ENCODE measurements around the gene ADCY5.

DNA sequence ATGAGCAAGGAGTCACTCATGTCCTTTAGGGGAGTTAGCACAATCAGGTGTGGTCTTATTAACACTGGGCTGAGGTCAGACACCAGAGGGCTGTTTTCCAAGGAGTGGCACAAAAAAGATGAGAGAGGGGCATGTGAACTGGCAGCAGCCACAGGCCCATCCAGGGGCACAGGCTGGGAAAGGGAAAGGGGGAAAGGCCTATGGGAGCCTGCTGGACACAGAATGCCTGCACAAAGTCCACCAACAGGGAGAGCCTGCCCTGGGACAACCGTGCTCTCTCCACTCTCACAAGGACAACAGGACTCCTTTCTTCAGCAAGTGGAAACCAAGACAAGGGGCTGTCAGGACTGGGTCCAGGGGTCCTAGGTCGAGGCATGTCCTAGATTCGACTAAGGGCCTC, 109.6 kb downstream of the ADCY5 start:
- TF ChIP-seq, protein P1, sequence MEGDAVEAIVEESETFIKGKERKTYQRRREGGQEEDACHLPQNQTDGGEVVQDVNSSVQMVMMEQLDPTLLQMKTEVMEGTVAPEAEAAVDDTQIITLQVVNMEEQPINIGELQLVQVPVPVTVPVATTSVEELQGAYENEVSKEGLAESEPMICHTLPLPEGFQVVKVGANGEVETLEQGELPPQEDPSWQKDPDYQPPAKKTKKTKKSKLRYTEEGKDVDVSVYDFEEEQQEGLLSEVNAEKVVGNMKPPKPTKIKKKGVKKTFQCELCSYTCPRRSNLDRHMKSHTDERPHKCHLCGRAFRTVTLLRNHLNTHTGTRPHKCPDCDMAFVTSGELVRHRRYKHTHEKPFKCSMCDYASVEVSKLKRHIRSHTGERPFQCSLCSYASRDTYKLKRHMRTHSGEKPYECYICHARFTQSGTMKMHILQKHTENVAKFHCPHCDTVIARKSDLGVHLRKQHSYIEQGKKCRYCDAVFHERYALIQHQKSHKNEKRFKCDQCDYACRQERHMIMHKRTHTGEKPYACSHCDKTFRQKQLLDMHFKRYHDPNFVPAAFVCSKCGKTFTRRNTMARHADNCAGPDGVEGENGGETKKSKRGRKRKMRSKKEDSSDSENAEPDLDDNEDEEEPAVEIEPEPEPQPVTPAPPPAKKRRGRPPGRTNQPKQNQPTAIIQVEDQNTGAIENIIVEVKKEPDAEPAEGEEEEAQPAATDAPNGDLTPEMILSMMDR (IDR thresholded peaks at IDR 0.05 in 8 of 11, conservative IDR thresholded peaks at IDR 0.05 in 3 of 11): no peak
- TF ChIP-seq POLR2A (IDR thresholded peaks at IDR 0.05) (no peak), POLR2AphosphoS5 (IDR thresholded peaks at IDR 0.05) (no peak)

All from spleen (tissue), 7 donors.